Measurements from ENCODE around the gene LRP2.
"Not testable (repeated sequence)": the region's sequence is repeated elsewhere in the genome, so short reads cannot be mapped to it uniquely, and the experiment has no call there.

DNA sequence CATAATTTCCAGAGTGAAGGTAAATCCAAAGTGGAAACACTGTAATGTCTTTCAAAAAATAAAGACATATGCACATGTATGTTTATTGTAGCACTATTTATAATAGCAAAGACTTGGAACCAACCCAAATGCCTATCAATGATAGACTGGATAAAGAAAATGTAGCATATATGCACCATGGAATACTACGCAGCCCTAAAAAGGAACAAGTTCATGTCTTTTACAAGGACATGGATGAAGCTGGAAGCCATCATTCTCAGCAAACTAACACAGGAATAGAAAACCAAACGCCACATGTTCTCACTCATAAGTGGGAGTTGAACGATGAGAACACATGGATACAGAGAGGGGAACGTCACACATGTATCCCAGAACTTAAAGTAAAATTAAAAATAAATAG is 57.6 kb downstream of the LRP2 start:
- not testable (repeated sequence) for TF ChIP-seq POLR2A, EP300 (IDR thresholded peaks at IDR 0.05)
- TF ChIP-seq, protein P1, sequence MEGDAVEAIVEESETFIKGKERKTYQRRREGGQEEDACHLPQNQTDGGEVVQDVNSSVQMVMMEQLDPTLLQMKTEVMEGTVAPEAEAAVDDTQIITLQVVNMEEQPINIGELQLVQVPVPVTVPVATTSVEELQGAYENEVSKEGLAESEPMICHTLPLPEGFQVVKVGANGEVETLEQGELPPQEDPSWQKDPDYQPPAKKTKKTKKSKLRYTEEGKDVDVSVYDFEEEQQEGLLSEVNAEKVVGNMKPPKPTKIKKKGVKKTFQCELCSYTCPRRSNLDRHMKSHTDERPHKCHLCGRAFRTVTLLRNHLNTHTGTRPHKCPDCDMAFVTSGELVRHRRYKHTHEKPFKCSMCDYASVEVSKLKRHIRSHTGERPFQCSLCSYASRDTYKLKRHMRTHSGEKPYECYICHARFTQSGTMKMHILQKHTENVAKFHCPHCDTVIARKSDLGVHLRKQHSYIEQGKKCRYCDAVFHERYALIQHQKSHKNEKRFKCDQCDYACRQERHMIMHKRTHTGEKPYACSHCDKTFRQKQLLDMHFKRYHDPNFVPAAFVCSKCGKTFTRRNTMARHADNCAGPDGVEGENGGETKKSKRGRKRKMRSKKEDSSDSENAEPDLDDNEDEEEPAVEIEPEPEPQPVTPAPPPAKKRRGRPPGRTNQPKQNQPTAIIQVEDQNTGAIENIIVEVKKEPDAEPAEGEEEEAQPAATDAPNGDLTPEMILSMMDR (IDR thresholded peaks at IDR 0.05), result not testable (repeated sequence)

Measured in gastroesophageal sphincter (tissue), 3 donors.